ELR (cell line): Measurements from ENCODE around the gene CHST12.
A peak's percentile ranks its signal among the peaks of the same experiment; 100 is the strongest.
"Not testable (repeated sequence)": the region's sequence is repeated elsewhere in the genome, so short reads cannot be mapped to it uniquely, and the experiment has no call there.

Source experiments
- DNase-seq: peaks from one replicate; pipeline ENCODE4 v3.0.0-alpha.2; 2015; ENCODE audit warnings: low read depth

The CHST12 gene

DNA sequence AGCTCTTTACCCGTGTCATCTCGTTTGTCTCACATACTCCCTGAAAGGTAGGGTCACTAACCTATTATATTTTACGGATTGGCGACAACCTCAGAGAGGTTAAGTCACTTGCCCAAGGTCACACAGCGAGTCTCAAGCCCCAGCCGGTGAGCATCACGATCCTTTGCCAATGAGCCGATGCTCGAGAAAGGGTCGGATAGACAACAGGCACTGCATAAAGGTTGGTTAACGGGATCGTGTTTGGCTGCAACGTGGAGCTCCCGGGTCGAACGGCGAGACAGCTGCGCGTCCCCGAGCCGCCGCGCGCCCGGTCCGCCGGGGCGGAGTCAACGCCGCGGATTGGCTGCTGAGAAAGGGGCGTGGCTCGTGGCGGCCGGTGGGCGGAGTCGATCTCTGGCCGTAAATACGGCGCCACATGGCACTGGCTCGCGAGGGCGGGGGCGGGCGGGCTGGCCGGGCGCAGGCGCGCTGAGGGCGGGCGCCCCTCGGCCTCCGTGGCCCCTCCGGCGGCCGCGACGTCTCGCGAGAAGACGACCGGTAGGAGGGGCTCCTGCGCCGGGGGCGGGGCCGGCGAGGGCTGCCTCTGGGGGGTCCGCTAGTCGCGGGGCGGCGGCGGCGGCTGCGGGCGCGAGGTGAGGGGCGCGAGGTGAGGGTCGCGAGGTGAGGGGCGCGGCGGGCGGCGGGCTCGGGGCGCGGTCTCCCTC lies at the start of gene CHST12:
CHST12 (plus strand) TSS at position 598 of the 704 bp plus-strand sequence. CDS start 29,029 bp downstream, outside the sequence.
- DNase-seq: peak; percentile 95

DNA sequence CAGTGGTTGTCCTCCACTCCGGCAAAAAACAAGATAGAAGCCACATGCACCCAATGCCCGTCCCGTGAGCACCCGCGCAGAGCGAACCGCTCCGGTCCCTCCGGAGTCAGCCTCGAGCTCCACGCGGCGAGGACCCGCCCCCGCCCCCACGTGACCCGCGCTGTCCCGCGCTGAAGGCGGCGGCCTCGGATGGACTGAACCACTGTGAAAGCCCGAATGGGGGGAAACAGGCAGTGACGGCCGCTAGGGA lies 49.5 kb upstream of the CHST12 start:
- DNase-seq: peak; percentile 92

GRCh38 chr7:2354186-2354938 lies 49.0 kb upstream of the CHST12 start, which contains the start of gene EIF3B:
TSS of gene EIF3B (plus strand) at chr7:2354827. CDS start at chr7:2354922, 95 bp downstream.
- peak; percentile 97 for DNase-seq

GRCh38 chr7:2354939-2355704 lies 48.3 kb upstream of the CHST12 start:
- peak; percentile 42 for DNase-seq

DNA sequence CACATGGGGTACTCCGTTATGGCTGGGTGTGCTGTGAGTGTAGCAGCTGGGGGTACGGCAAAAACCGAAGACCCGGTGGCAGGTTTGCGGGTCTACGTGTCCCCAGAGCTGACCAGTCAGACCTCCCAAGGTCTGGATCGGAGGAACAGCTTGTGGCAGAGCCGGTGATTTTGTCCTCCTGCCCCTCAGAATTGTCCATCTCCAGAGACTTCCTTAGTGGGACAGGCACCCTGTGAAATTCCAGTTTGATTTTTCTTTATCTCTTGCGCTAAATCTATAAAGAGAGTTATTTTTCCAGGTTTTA lies 47.8 kb upstream of the CHST12 start:
- DNase-seq: peak; percentile 34

DNA sequence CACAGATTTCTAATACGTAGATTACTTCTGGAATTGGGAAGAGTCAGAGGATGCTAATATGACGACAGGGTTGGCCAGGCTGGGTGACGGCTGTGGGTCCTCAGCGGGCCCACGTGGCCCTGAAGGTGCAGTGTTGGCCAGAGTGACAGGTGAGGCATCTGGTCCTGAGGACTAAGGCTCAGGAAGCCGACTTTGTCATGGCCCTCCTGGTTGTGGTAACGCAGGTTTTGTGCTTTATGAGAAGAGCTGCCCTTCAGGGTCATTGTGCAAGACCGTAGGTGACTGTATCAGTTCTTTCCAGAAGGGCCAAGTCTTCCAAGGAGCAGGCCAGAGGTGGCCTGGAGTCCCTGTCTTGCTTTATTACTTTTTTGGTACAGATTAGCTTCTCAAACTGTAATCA lies 46.2 kb upstream of the CHST12 start:
- no peak for DNase-seq

GRCh38 chr7:2357571-2357970 lies 45.8 kb upstream of the CHST12 start:
- DNase-seq: no peak

DNA sequence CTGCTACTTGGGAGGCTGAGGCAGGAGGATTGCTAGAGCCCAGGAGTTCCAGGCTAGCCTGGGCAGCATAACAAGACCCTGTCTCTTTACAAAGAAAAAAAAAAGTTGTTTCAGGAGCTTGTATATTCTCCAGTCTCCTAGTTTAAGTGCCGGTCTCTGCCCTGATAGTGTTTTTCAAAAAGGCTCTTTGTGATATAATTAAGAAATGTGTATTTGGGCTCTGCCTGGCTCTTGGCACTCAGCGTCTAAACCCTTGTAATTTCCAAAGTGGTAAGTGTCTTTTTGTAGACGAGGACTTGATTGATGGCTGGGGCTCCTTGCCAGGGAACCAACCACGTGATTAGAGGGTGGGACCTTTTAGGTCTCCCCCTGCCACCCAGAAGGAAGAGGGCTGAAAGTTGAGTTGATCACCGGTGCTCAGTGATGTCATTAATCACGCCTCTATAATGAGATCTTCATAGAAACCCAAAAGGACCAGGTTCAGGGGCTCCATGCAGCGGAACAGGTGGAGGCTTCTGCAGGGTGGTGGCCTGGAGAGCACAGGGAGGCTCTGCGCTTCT lies 44.4 kb upstream of the CHST12 start:
- no peak for DNase-seq

DNA sequence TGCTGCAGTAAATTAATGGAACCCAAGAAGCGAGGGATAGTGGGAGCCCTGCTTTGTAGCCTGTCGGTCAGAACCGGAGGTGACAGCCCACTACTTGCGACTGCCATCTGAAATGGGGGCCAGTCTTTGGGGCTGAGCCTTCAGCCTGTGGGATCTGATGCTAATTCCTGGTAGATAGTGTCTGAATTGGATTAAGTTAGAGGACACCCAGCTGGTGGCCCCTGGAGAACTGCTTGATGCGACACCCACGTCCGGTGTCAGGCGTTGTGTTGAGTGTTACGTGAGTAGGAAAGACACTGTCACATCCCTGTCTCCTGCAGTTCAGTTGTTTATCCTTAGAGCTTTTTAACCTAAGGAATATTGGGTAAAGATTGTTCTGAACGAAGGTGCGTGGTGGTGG lies 43.8 kb upstream of the CHST12 start:
- DNase-seq: no peak

GRCh38 chr7:2360796-2361195 lies 42.6 kb upstream of the CHST12 start:
- no peak for DNase-seq

DNA sequence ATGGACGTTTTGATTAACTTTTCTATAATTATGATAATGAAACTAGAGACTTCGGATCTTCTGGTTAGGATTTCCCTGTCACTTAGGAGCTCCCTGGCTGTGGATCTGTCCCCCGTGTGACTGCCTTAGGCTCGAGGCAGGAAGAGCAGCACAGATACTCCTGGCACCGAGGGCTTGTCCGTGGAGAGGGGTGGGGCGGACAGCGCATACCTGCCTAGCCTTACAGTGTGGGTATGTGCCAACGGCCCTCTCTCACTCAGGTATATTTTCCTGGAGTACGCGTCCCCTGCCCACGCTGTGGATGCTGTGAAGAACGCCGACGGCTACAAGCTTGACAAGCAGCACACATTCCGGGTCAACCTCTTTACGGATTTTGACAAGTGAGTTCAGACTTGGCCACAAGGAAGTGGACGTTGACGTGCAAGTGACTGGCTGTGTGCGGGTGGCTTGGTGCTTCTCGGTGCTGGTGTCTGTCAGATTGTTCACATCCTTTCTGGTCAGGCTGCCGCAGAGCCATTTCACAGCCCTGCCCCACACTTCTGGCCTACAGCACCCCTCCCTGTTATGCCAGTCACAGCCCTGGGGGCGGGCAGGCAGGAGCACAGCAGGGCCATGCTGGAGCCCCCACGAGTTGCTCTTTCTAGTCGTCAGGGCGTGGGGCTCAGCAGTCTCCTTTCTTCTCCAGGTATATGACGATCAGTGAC lies 40.9 kb upstream of the CHST12 start:
- DNase-seq: no peak

- no peak for DNase-seq
Observed at GRCh38 chr7:2369139-2369538, 34.3 kb upstream of the CHST12 start.

DNA sequence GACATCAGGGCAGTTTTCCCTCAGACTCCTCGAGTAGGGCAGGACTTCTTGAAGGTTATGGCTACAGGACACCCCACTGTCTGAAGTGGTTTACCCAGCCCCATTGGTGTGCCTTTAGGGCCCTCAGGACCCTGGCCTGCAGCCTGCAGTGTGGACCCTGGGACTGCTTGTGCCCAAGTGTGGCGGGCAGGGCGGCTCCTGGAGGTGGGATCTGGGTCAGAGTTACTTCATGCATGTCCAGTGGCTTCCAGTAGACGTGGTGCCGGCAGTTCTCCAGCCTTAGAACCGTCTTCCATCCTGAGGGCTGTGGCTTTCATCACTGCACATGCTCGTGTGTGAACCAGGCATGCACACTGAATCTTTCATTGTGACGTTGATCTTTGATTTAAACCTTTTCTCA lies 32.1 kb upstream of the CHST12 start:
- DNase-seq: no peak

DNA sequence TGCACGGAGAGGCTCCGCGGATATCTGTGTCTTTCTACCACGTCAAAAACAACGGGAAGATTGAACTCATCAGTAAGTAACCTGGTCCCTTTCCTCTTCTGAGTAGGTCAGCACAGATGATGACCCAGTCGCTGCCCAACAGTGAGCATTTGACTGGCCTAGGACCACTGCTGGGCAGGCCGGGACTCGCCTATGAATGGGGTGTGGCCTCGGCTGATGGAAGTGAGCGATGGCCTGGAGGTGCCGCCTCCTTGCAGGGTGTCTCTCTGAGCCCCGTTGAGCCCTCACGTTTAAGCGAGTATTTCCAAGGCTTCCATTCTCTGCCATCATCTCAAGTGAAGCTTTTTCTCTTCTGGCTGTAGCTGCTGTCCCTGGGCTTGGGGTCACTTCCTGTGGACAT lies 30.7 kb upstream of the CHST12 start:
- no peak for DNase-seq

DNA sequence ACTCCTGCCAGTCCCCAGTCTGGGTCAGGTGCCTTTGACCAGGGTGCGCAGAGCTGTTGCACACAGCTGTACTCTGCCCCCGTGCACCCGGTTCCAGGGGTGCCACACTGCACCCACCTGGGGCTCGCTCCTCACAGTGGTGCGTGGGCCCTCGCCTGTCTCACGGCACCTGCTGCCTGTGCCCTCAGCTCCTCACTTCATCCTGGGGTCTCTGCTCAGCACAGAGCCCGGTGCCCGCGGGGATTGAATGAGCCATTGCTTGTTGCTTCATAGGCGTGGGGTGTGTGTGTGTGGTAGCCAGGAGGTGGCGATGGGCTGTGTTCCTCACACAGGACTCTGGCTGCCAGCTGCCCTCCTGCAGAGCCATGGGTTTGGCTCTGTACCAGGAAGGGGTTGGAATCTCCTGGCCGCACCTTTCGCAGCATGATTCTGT lies 30.3 kb upstream of the CHST12 start:
- DNase-seq: no peak

GRCh38 chr7:2373646-2374045 lies 29.8 kb upstream of the CHST12 start:
- DNase-seq: no peak

- no peak for DNase-seq
Observed at GRCh38 chr7:2374401-2374800, 29.0 kb upstream of the CHST12 start.

DNA sequence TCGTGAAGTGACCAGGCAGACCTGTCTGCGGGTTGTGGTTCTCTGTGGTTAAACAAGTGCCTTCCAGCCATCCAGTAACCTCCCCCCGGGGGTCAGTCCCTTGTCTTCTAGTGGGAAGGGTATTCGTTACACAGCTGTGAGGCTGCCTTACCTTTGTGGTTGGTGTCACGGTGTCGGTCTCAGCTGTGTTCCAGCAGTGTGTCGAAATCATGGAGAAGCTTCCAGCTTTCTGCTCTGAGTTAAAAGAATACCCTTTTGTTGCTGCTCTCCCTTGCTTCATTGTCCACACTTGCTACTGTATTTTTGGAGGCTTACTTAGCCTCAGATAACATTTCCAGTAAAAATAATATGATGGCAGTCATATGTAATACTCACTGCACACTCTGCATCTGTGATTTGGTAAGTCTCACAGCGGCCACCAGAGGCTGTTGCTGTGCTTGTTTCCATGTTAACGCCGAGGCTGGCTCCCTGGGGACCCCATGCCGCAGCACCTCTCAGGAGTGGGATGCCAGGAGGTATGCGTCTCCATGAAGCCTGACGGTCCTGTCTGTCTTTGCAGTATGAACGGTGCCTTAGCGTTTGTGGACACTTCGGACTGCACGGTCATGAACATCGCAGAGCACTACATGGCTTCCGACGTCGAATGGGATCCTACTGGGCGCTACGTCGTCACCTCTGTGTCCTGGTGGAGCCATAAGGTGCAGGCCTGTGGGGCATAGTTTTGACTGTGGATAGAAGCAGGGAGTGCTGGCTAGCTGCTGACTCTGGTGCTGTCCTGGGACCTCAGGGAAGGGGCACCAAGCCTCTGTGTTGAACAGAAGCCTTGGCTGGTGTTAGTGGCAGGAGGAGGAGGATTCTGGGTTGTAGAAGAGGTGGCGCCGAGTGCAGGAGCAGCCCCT lies 28.3 kb upstream of the CHST12 start:
- no peak for DNase-seq

DNA sequence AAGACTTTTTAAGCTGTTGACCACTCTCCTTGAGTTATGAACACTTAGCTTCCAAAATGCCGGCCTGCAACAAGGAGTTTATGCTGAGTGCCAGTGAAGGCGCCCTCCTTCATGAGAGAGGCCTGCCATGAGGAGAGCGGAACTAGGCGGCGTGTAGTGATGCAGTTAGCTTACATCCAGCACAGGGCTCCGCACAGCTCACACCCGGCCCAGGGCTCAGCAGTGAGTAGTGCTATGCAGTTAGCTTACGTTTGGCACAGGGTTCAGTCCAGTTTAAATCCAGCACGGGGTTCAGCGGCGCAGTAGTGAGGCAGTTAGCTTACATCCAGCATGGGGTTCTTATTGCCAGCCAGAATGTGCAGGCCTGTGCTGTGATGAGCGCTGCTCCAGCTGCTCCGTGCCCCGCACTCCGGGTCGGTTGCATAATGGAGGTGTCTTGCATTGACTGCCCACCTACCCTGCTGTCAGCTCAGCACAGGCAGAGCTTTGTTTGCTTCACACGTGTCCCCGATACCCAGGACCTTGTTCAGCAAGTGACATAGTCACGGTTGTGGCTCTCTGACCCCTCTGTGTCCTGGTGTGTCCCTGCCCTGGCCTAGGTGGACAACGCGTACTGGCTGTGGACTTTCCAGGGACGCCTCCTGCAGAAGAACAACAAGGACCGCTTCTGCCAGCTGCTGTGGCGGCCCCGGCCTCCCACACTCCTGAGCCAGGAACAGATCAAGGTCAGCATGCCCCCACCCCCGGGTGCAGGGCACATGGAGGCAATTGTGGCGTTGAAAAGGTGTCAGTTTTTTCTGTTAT lies 26.9 kb upstream of the CHST12 start:
- no peak for DNase-seq

- DNase-seq: not testable (repeated sequence)
Observed at GRCh38 chr7:2377492-2377891, 25.9 kb upstream of the CHST12 start.
